IPS DF 6.9 (cell line): ENCODE data around the gene CFAP410.
"Not testable (repeated sequence)": the region's sequence is repeated elsewhere in the genome, so short reads cannot be mapped to it uniquely, and the experiment has no call there.

Experiments used
- DNase-seq: peaks from one replicate; pipeline ENCODE4 v3.0.0-alpha.2; 2013; ENCODE audit warnings: low read depth, low spot score
- H3K27ac ChIP-seq: one replicate; pipeline ENCODE4 v1.5.1; 2013; ENCODE audit warnings: low read length, control low read depth
- H3K27me3 ChIP-seq: 2 replicates; pipeline ENCODE4 v1.6.1; 2013; ENCODE audit warnings: mild to moderate bottlenecking, low read length; ENCODE audit not compliant: control insufficient read depth, insufficient read depth
- H3K36me3 ChIP-seq: 2 replicates; pipeline ENCODE4 v1.6.1; 2013; ENCODE audit warnings: low read length; ENCODE audit not compliant: control insufficient read depth, insufficient read depth
- H3K4me1 ChIP-seq: 2 replicates; pipeline ENCODE4 v1.6.1; 2013; ENCODE audit warnings: low read length; ENCODE audit not compliant: control insufficient read depth, insufficient read depth
- H3K4me3 ChIP-seq: 2 replicates; pipeline ENCODE4 v1.5.1; 2013; ENCODE audit warnings: mild to moderate bottlenecking, low read length
- H3K9me3 ChIP-seq: 2 replicates; pipeline ENCODE4 v1.6.1; 2013; ENCODE audit warnings: low read length, inconsistent platforms; ENCODE audit not compliant: control insufficient read depth, insufficient read depth
- WGBS: extraction: QIAGEN DNeasy Blood & Tissue Kit; methylation state at CpG from one replicate; pipeline ENCODE4 v1.1.7; 2013; ENCODE audit warnings: mixed read lengths, missing lambda C conversion rate; ENCODE audit not compliant: insufficient read length, insufficient coverage; 5-methylcytosine and 5-hydroxymethylcytosine counted together

CFAP410 gene

GRCh38 chr21:44370027-44370735 lies 31.0 kb upstream of the CFAP410 start:
- DNase-seq: no peak
- peaks cover 3% of the 10 kb centered on the region; the same call in 1 of the 2 replicates for H3K4me1 ChIP-seq
- H3K36me3 ChIP-seq: no peaks in the 10 kb centered on the region
- H3K4me3 ChIP-seq: peak overlapping the region; percentile 21; the same call in 1 of the 2 replicates
- H3K27me3 ChIP-seq: no peaks in the 10 kb centered on the region; the same call in 1 of the 2 replicates
- WGBS: no CpG with 5 or more reads among the region's 29 CpGs
- H3K27ac ChIP-seq: no peak overlapping the region
- H3K9me3 ChIP-seq: no peaks in the 10 kb centered on the region

GRCh38 chr21:44368711-44369446 lies 29.7 kb upstream of the CFAP410 start:
- H3K9me3 ChIP-seq: no peaks in the 10 kb centered on the region
- no peaks in the 10 kb centered on the region; the same call in 1 of the 2 replicates for H3K27me3 ChIP-seq
- no CpG with 5 or more reads among the region's 35 CpGs for WGBS
- H3K36me3 ChIP-seq: no peaks in the 10 kb centered on the region
- no peak for DNase-seq
- H3K4me3 ChIP-seq: no peak overlapping the region
- H3K4me1 ChIP-seq: peaks cover 3% of the 10 kb centered on the region; the same call in 1 of the 2 replicates
- no peak overlapping the region for H3K27ac ChIP-seq

GRCh38 chr21:44366586-44367211 lies 27.5 kb upstream of the CFAP410 start:
- no peak for DNase-seq
- Histone ChIP-seq H3K36me3 (no peaks in the 10 kb centered on the region), H3K4me1 (peaks cover 3% of the 10 kb centered on the region; the same call in 1 of the 2 replicates), H3K9me3 (no peaks in the 10 kb centered on the region), H3K27ac (no peak overlapping the region), H3K4me3 (no peak overlapping the region), H3K27me3 (no peaks in the 10 kb centered on the region; the same call in 1 of the 2 replicates)
- WGBS: no CpG with 5 or more reads among the region's 28 CpGs

- no peaks in the 10 kb centered on the region; the same call in 1 of the 2 replicates for H3K27me3 ChIP-seq
- WGBS: no CpG with 5 or more reads among the region's 22 CpGs
- H3K4me1 ChIP-seq: peaks cover 3% of the 10 kb centered on the region; the same call in 1 of the 2 replicates
- H3K27ac ChIP-seq: no peak overlapping the region
- no peak overlapping the region for H3K4me3 ChIP-seq
- no peaks in the 10 kb centered on the region for H3K9me3 ChIP-seq
- no peak for DNase-seq
- H3K36me3 ChIP-seq: no peaks in the 10 kb centered on the region
Observed at GRCh38 chr21:44365967-44366585, 26.9 kb upstream of the CFAP410 start.

- DNase-seq: no peak
- H3K4me3 ChIP-seq: no peak overlapping the region
- H3K9me3 ChIP-seq: no peaks in the 10 kb centered on the region
- H3K27me3 ChIP-seq: no peaks in the 10 kb centered on the region; the same call in 1 of the 2 replicates
- H3K36me3 ChIP-seq: no peaks in the 10 kb centered on the region
- no CpG with 5 or more reads among the region's 18 CpGs for WGBS
- H3K4me1 ChIP-seq: peaks cover 3% of the 10 kb centered on the region; the same call in 1 of the 2 replicates
- no peak overlapping the region for H3K27ac ChIP-seq
Observed at GRCh38 chr21:44365251-44365966, 26.2 kb upstream of the CFAP410 start.

GRCh38 chr21:44364151-44365053 lies 25.2 kb upstream of the CFAP410 start:
- DNase-seq: no peak
- WGBS: no CpG with 5 or more reads among the region's 22 CpGs

GRCh38 chr21:44363278-44363677 lies 24.1 kb upstream of the CFAP410 start:
- no CpG with 5 or more reads among the region's 1 CpG for WGBS
- no peak overlapping the region for H3K27ac ChIP-seq
- no peaks in the 10 kb centered on the region; the same call in 1 of the 2 replicates for H3K4me1 ChIP-seq
- H3K36me3 ChIP-seq: no peaks in the 10 kb centered on the region
- H3K9me3 ChIP-seq: no peaks in the 10 kb centered on the region
- no peak for DNase-seq
- H3K4me3 ChIP-seq: no peak overlapping the region
- no peaks in the 10 kb centered on the region for H3K27me3 ChIP-seq

More at GRCh38 chr21:44364151-44365053, 25.2 kb upstream of the CFAP410 start:
- Histone ChIP-seq H3K27ac (no peak overlapping the region), H3K9me3 (no peaks in the 10 kb centered on the region), H3K4me3 (no peak overlapping the region), H3K4me1 (peaks cover 2% of the 10 kb centered on the region; the same call in 1 of the 2 replicates), H3K36me3 (no peaks in the 10 kb centered on the region), H3K27me3 (no peaks in the 10 kb centered on the region)

- DNase-seq, H3K4me1 ChIP-seq, H3K27me3 ChIP-seq, H3K4me3 ChIP-seq, H3K9me3 ChIP-seq, H3K27ac ChIP-seq, H3K36me3 ChIP-seq: not testable (repeated sequence)
- no CpG with 5 or more reads among the region's 5 CpGs for WGBS
Observed at GRCh38 chr21:44361903-44362302, 22.7 kb upstream of the CFAP410 start.

GRCh38 chr21:44360159-44360558 lies 21.0 kb upstream of the CFAP410 start:
- H3K36me3 ChIP-seq: no peaks in the 10 kb centered on the region
- H3K27ac ChIP-seq: no peak overlapping the region
- no peaks in the 10 kb centered on the region for H3K27me3 ChIP-seq
- no peak overlapping the region for H3K4me3 ChIP-seq
- H3K4me1 ChIP-seq: no peaks in the 10 kb centered on the region; the same call in 1 of the 2 replicates
- DNase-seq: no peak
- no CpG with 5 or more reads among the region's 8 CpGs for WGBS
- H3K9me3 ChIP-seq: no peaks in the 10 kb centered on the region
